GM18873 (cell line): Measurements from ENCODE around the gene CTNNB1.

Source experiments
- ATAC-seq: cut with Tn5 transposase; IDR thresholded peaks from one replicate; pipeline ENCODE4 v1.9.1; 2021; ENCODE audit warnings: mild to moderate bottlenecking, moderate library complexity, moderate number of reproducible peaks; ENCODE audit not compliant: unreplicated experiment, low FRiP score

Gene CTNNB1

GRCh38 chr3:41198950-41199865 is at the start of gene CTNNB1:
Gene CTNNB1 (plus strand): TSS chr3:41199505. CDS start chr3:41224069, 24,564 bp downstream.
- peak; percentile 72 for ATAC-seq

DNA sequence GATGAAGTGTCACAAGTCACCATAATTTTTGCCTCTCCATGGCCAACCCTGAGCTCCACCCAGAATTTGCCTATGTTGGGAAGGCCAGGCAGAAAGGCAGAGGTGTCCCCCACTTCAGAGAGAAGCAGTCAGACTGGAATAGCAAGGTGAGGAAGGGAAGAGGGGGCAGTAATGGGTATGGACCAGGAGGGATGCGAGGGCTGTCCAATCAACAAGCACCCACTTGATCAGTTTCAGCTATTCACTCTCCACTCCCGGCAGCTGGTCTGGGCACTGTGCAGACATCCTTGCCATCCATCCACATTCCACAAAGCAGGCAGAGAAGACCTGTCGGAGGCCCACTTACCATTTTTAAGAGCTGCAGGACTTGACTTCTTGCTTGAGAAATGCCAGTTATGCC is 43.5 kb upstream of the CTNNB1 start:
- no peak for ATAC-seq

- no peak for ATAC-seq
Observed at GRCh38 chr3:41158947-41159346, 40.4 kb upstream of the CTNNB1 start.

- no peak for ATAC-seq
Observed at GRCh38 chr3:41159588-41160189, 39.6 kb upstream of the CTNNB1 start.

DNA sequence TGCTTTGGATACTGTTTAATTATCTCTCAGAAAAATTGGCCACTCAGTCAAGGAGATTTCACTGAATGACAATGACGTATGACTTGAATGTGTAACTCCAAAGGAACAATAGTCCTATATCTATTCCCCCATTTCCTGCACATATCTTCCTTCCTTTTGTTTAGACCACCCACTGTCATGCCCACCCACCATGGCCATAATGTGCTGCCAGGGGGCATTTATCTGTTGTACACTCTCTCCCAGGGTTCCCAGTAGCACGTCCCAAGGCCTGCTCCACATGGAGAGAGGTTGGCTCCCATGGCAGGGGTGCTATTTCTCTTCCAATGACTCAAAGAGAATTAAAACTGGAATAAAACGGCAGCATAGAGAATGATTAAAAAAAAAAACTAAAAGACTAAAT is 36.8 kb upstream of the CTNNB1 start:
- no peak for ATAC-seq

- no peak for ATAC-seq
Observed at GRCh38 chr3:41163006-41163405, 36.3 kb upstream of the CTNNB1 start.

GRCh38 chr3:41163421-41163820 is 35.9 kb upstream of the CTNNB1 start:
- ATAC-seq = no peak

GRCh38 chr3:41164777-41165176 is 34.5 kb upstream of the CTNNB1 start:
- no peak for ATAC-seq

GRCh38 chr3:41167722-41168497 is 31.4 kb upstream of the CTNNB1 start:
- no peak for ATAC-seq

DNA sequence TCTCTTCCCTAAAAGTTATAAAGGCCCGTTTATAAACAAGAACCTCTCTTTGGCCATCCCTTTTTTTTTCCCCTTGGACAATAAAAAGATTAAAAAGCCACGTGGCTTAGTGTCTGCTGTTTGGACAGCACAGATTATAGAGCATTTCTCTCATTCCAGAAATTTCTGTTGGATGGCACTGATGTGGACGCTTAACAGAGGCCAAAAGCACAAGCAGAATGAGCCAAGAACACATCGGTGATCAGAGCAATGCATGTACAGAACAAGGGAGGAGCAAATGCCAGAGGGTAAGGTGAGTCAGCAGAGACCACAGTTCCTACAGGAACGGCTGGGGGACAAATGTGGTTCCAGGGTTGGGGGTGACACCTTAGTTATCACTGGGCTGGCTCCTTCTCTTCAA is 30.3 kb upstream of the CTNNB1 start:
- ATAC-seq = no peak

GRCh38 chr3:41173926-41174885 is 25.1 kb upstream of the CTNNB1 start:
- no peak for ATAC-seq

DNA sequence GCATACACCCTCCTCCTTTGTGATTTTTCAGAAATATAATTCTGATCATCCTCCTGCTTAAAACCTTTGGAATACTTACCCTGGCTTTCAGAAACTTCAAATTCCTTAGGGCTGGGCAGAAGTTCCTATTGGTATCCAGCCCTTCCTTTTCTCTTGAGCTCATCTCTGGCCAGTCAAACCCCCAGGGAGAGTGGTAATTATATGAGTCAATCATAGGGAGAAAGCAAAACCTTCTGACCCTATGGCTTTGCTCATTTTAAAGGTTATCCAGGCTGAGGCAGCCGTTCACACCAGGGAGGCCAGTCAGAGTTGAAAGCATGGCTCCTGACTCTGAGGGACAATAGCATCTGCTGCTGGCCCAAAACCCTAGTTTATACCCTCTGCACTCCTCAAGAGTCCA is 23.9 kb upstream of the CTNNB1 start:
- no peak for ATAC-seq

DNA sequence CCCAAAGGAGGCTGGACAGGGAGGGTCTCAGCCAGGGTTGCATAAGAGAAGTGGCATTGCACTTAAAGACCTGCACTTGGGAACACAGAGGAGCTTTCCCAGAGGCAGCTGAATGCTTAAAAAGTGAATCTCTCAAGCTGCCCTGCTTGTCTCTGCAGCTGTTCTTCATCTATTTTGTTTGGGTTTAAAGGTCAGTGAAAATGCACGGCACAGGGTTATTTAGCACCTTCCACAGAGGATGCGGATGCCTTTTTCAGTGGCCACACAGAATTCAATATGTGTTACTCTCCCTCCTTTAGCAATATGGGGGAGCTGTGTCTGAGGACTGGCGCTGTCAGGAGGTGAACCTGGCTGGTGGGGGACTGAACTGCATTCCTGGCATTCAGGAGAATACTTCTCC is 22.7 kb upstream of the CTNNB1 start:
- ATAC-seq = no peak

GRCh38 chr3:41178576-41178975 is 20.7 kb upstream of the CTNNB1 start:
- ATAC-seq = no peak

- ATAC-seq = no peak
Observed at GRCh38 chr3:41180396-41180795, 18.9 kb upstream of the CTNNB1 start.

- ATAC-seq = no peak
Observed at GRCh38 chr3:41182504-41183059, 16.7 kb upstream of the CTNNB1 start.

GRCh38 chr3:41184394-41184793 is 14.9 kb upstream of the CTNNB1 start:
- ATAC-seq = no peak

GRCh38 chr3:41186297-41186696 is 13.0 kb upstream of the CTNNB1 start:
- ATAC-seq = no peak

DNA sequence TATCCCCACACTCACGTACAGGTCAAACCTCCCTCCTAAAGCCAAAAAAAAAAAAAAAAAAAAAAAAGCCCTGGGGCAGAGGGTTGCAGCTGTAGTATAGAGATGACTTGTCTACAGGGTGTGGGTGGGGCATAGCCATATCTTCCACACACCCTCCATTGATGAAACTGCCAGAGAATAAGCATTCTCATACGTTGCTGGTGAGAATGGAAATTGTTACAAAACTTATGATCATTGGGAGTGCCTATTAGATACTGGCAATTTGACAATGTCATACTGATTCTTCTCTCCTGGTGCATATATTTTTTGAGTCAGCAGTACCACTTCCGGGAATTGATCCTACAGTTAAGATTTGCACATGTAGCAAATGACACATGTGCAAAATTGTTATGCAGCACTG is 11.0 kb upstream of the CTNNB1 start:
- ATAC-seq = no peak
